PC-9 (cell line): ENCODE results near the gene URB1.

Source experiments
- EZH2 ChIP-seq: fragments of 200-600 bp; sonication (generic); IDR thresholded peaks from 2 replicates; pipeline ENCODE4 v1.8.0; 2017; ENCODE audit warnings: antibody characterized with exemption, low read depth
- TF ChIP-seq, protein P1 (sequence below): fragments of 200-600 bp; sonication (generic); conservative IDR thresholded peaks from 2 replicates; pipeline ENCODE4 v1.6.1; 2017; ENCODE audit warnings: mixed run types, antibody characterized with exemption, mild to moderate bottlenecking, moderate library complexity

GRCh38 chr21:32412162-32413014, 19.6 kb upstream of the URB1 start, which contains the start of gene EVA1C:
- TF ChIP-seq, protein P1, sequence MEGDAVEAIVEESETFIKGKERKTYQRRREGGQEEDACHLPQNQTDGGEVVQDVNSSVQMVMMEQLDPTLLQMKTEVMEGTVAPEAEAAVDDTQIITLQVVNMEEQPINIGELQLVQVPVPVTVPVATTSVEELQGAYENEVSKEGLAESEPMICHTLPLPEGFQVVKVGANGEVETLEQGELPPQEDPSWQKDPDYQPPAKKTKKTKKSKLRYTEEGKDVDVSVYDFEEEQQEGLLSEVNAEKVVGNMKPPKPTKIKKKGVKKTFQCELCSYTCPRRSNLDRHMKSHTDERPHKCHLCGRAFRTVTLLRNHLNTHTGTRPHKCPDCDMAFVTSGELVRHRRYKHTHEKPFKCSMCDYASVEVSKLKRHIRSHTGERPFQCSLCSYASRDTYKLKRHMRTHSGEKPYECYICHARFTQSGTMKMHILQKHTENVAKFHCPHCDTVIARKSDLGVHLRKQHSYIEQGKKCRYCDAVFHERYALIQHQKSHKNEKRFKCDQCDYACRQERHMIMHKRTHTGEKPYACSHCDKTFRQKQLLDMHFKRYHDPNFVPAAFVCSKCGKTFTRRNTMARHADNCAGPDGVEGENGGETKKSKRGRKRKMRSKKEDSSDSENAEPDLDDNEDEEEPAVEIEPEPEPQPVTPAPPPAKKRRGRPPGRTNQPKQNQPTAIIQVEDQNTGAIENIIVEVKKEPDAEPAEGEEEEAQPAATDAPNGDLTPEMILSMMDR: no peak
- no peak for TF ChIP-seq EZH2
